IMR-90 (cell line): ENCODE results near the gene CDKAL1. TPM values are rescaled to one million over a fixed set of nuclear protein-coding genes. Genes with fewer than 3 reads are reported as not detected.

Experiments used
- ATAC-seq: fragments of 200-7000 bp; cut with Tn5 transposase; 2 replicates; pipeline ENCODE4 v1.9.1; 2020; ENCODE audit warnings: low read depth, mild to moderate bottlenecking, moderate library complexity
- BruUV-seq: library from RNA; stranded (reverse); fragments of 400-500 nt; replicated peaks from 2 replicates; lab custom pipeline; 2021; lab: Mats Ljungman, UMichigan
- CTCF ChIA-PET: fragments of 300-600 bp; formaldehyde crosslinking; extraction: SDS; loops from one replicate; lab custom pipeline; 2021; ENCODE audit warnings: antibody characterized with exemption; lab: Yijun Ruan, JAX
- POLR2A ChIA-PET: fragments of 300-600 bp; sonication (Branson Sonifier 250); formaldehyde crosslinking; loops from one replicate; lab custom pipeline; 2022; ENCODE audit warnings: antibody characterized with exemption; ENCODE audit not compliant: unreplicated experiment; lab: Charles Lee
- DNase-seq: peaks from one replicate; pipeline ENCODE4 v3.0.0; 2013
- H2AFZ ChIP-seq: replicated peaks from 2 replicates; pipeline ENCODE3; 2013; ENCODE audit warnings: low read length, mild to moderate bottlenecking; ENCODE audit not compliant: poor library complexity
- H2AK5ac ChIP-seq: 2 replicates; pipeline ENCODE4 v1.6.1; 2013; ENCODE audit warnings: low read depth, low read length, inconsistent platforms
- H2AK9ac ChIP-seq: replicated peaks from 2 replicates; pipeline ENCODE3; 2013; ENCODE audit warnings: mild to moderate bottlenecking, low read depth, low read length, moderate library complexity; ENCODE audit not compliant: poor library complexity
- H2BK120ac ChIP-seq: 2 replicates; pipeline ENCODE4 v1.6.1; 2013; ENCODE audit warnings: low read depth, low read length, inconsistent platforms
- H2BK15ac ChIP-seq: 3 replicates; pipeline ENCODE4 v1.6.1; 2013; ENCODE audit warnings: low read depth, low read length, inconsistent platforms
- H2BK20ac ChIP-seq: 2 replicates; pipeline ENCODE4 v1.6.1; 2013; ENCODE audit warnings: low read depth, mild to moderate bottlenecking, inconsistent platforms, low read length, moderate library complexity
- H2BK5ac ChIP-seq: 2 replicates; pipeline ENCODE4 v1.6.1; 2013; ENCODE audit warnings: mild to moderate bottlenecking, low read depth, low read length, inconsistent platforms; ENCODE audit not compliant: poor library complexity, severe bottlenecking
- H3K14ac ChIP-seq: replicated peaks from 2 replicates; pipeline ENCODE4 v1.6.1; 2013; ENCODE audit warnings: low read depth, low read length, inconsistent platforms
- H3K18ac ChIP-seq: 2 replicates; pipeline ENCODE4 v1.6.1; 2013; ENCODE audit warnings: low read depth, low read length, control low read depth
- H3K23ac ChIP-seq: 2 replicates; pipeline ENCODE4 v1.6.1; 2013; ENCODE audit warnings: low read depth, low read length, inconsistent platforms
- H3K27ac ChIP-seq: 2 replicates; pipeline ENCODE4 v1.5.1; 2013; ENCODE audit warnings: mild to moderate bottlenecking, control low read depth, low read length; ENCODE audit not compliant: insufficient read depth
- H3K27me3 ChIP-seq: 2 replicates; pipeline ENCODE4 v1.6.1; 2013; ENCODE audit warnings: low read length; ENCODE audit not compliant: control insufficient read depth, insufficient read depth
- H3K36me3 ChIP-seq: 2 replicates; pipeline ENCODE4 v1.6.1; 2013; ENCODE audit warnings: low read length, mixed read lengths; ENCODE audit not compliant: control insufficient read depth, insufficient read depth
- H3K4ac ChIP-seq: 2 replicates; pipeline ENCODE4 v1.6.1; 2013; ENCODE audit warnings: low read depth, low read length, inconsistent platforms
- H3K4me1 ChIP-seq: 2 replicates; pipeline ENCODE4 v1.6.1; 2013; ENCODE audit warnings: low read length, mixed read lengths; ENCODE audit not compliant: control insufficient read depth, insufficient read depth
- H3K4me2 ChIP-seq: 2 replicates; pipeline ENCODE4 v1.6.1; 2013; ENCODE audit warnings: low read depth, mild to moderate bottlenecking, control low read depth, low read length, moderate library complexity
- H3K4me3 ChIP-seq: 2 replicates; pipeline ENCODE4 v1.5.1; 2013; ENCODE audit warnings: low read depth, mild to moderate bottlenecking, control low read depth, low read length, moderate library complexity; ENCODE audit not compliant: insufficient read depth
- H3K56ac ChIP-seq: 2 replicates; pipeline ENCODE4 v1.6.1; 2013; ENCODE audit warnings: low read length, inconsistent platforms; ENCODE audit not compliant: insufficient read depth; ENCODE audit errors: extremely low read depth
- H3K79me1 ChIP-seq, 2 experiments: 2 replicates each; pipeline ENCODE4 v1.6.1; 2013; ENCODE audit warnings: low read length in 2 of 2, inconsistent platforms in 1 of 2, low read depth in 1 of 2
- H3K9ac ChIP-seq: 2 replicates; pipeline ENCODE4 v1.6.1; 2013; ENCODE audit warnings: low read depth, low read length, control low read depth
- H3K9me1 ChIP-seq: 2 replicates; pipeline ENCODE4 v1.6.1; 2013; ENCODE audit warnings: low read length, inconsistent platforms; ENCODE audit not compliant: insufficient read depth
- H3K9me3 ChIP-seq: 2 replicates; pipeline ENCODE4 v1.6.1; 2013; ENCODE audit warnings: low read length; ENCODE audit not compliant: control insufficient read depth, insufficient read depth
- H4K20me1 ChIP-seq: 2 replicates; pipeline ENCODE4 v1.6.1; 2013; ENCODE audit warnings: low read length, inconsistent platforms; ENCODE audit not compliant: insufficient read depth
- H4K5ac ChIP-seq: 2 replicates; pipeline ENCODE4 v1.6.1; 2013; ENCODE audit warnings: mild to moderate bottlenecking, low read depth, low read length, control low read depth
- H4K8ac ChIP-seq, 2 experiments: 2 replicates each; pipeline ENCODE4 v1.6.1; 2013; ENCODE audit warnings: low read depth in 2 of 2, low read length in 2 of 2, control low read depth in 1 of 2, inconsistent platforms in 1 of 2
- H4K91ac ChIP-seq: 2 replicates; pipeline ENCODE4 v1.6.1; 2013; ENCODE audit warnings: low read depth, low read length, inconsistent platforms; ENCODE audit not compliant: insufficient read depth
- CTCF ChIP-seq: conservative IDR thresholded peaks from 2 replicates; pipeline ENCODE4 v1.5.1; 2012; ENCODE audit warnings: mild to moderate bottlenecking, low read depth, low read length, improper control_type of control experiment
- MAFK ChIP-seq: IDR thresholded peaks from 2 replicates; pipeline ENCODE4 v1.6.1; 2012; ENCODE audit warnings: low read depth, low read length, improper control_type of control experiment
- NFE2L2 ChIP-seq: fragments of 150-350 bp; IDR thresholded peaks from 2 replicates; pipeline ENCODE4 v1.6.1; 2016; ENCODE audit warnings: low read depth, mild to moderate bottlenecking, low read length
- POLR2A ChIP-seq: IDR thresholded peaks from 2 replicates; pipeline ENCODE4 v1.6.1; 2012; ENCODE audit warnings: mild to moderate bottlenecking, low read depth, low read length
- RAD21 ChIP-seq: IDR thresholded peaks from 2 replicates; pipeline ENCODE4 v1.6.1; 2012; ENCODE audit warnings: low read length, improper control_type of control experiment
- SMC3 ChIP-seq: fragments of 150-350 bp; IDR thresholded peaks from 2 replicates; pipeline ENCODE4 v1.6.1; 2016; ENCODE audit warnings: low read depth, mild to moderate bottlenecking, antibody characterized with exemption, low read length, moderate library complexity
- WGBS, 2 experiments: methylation state at CpG; one replicate each; pipeline versions ENCODE4 v1.1.5 to v1.1.7; 2013; ENCODE audit warnings: missing lambda C conversion rate in 2 of 2; ENCODE audit not compliant: insufficient read length in 1 of 2; ENCODE audit errors: extremely low coverage in 2 of 2; 5-methylcytosine and 5-hydroxymethylcytosine counted together
- dilution Hi-C: fragments of 300-500 bp; cut with HindIII; formaldehyde crosslinking; loops from one replicate; pipeline ENCODE4 v1.14.3; 2018; ENCODE audit warnings: low sequenced_read_pairs; ENCODE audit not compliant: unreplicated experiment
- in situ Hi-C: fragments of 300-500 bp; cut with MboI; formaldehyde crosslinking; loops from 3 replicates; pipeline ENCODE4 v1.14.3; 2019; ENCODE audit warnings: low sequenced_read_pairs, inconsistent platforms, mixed read lengths
- intact Hi-C: fragments of 100-400 bp; cut with micrococcal nuclease; formaldehyde crosslinking; loops from 2 replicates; pipeline ENCODE4 v1.10.0; 2022
- polyA plus RNA-seq, 3 experiments: library from polyadenylated mRNA; depleted of rRNA; stranded (reverse); fragments of >200 nt; gene quantifications; 2 replicates each; pipeline ENCODE4 v1.2.3, GENCODE V29; 2012; ENCODE audit warnings: low replicate concordance in 1 of 3
- total RNA-seq: library from RNA; depleted of rRNA; stranded (reverse); fragments of >200 nt; gene quantifications from 2 replicates; pipeline ENCODE4 v1.2.3, GENCODE V29; 2012

Gene CDKAL1
- total and polyA plus RNA-seq, 2 of the 4 experiments (the other 2 are of a cell fraction), result 3.7 to 13.1 TPM

DNA sequence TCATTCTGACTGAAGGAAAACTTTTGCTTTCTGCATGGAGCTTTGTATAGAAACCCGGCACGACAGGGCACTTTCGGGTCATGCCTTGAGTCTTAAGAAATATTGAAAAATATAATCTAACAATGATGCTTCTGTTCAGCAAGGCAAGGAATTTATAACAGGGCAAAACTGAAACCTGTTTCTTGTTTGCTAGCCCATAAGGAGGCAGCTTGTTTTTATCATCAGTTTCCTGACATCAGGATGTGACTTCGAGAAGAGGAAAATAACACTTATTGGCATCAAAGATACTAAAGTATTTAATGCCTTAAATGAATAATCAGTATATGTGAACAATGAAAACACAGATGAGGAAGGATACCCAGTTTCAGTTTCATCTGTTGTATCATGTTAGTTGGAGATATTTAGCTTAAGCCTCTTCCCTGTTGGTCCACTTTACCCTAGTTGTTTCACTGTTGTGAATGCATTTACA, 146.5 kb downstream of the CDKAL1 start:
- no peak overlapping the region for H2AK5ac ChIP-seq
- H3K9ac ChIP-seq, result peak overlapping the region; percentile 54
- no peak overlapping the region for H3K14ac ChIP-seq
- dilution Hi-C loops (no loop called here), in situ Hi-C loops (no loop called here), intact Hi-C loops (no loop called here)
- ATAC-seq (peak; percentile 51), DNase-seq (peak; percentile 23)
- H2BK15ac ChIP-seq, result no peak overlapping the region
- H4K20me1 ChIP-seq, result no peaks in the 10 kb centered on the region
- no TSS peak for BruUV-seq
- 0 out of 2 replicates have a peak overlapping the region, but pooled peaks have one; percentile 31 for H4K5ac ChIP-seq
- H3K4ac ChIP-seq, result no peak overlapping the region
- no peak overlapping the region for H2AFZ ChIP-seq
- no peak overlapping the region for H3K56ac ChIP-seq
- no peak overlapping the region for H3K23ac ChIP-seq
- H3K27me3 ChIP-seq, result no peaks in the 10 kb centered on the region
- H3K9me1 ChIP-seq, result no peaks in the 10 kb centered on the region
- TF ChIP-seq MAFK, result no peak
- TF ChIP-seq NFE2L2, result no peak
- no peak for TF ChIP-seq RAD21
- TF ChIP-seq CTCF, result no peak
- TF ChIP-seq SMC3, result no peak
- no peak for TF ChIP-seq POLR2A
- no peaks in the 10 kb centered on the region for H3K36me3 ChIP-seq
- no peak overlapping the region for H2BK5ac ChIP-seq
- no peak overlapping the region for H2BK20ac ChIP-seq
- H2AK9ac ChIP-seq, result no peak overlapping the region
- no peaks in the 10 kb centered on the region for H3K4me1 ChIP-seq
- H3K18ac ChIP-seq, result 0 out of 2 replicates have a peak overlapping the region, but pooled peaks have one; percentile 28
- no peak overlapping the region for H4K91ac ChIP-seq
- H4K8ac ChIP-seq, result peak overlapping the region in 1 of 2 experiments; percentile 4; a peak in 1 of 4 replicates
- CTCF ChIA-PET, result no interaction called here
- H3K79me1 ChIP-seq, result peaks cover 6 to 9% of the 10 kb centered on the region in 2 experiments
- no peak overlapping the region for H2BK120ac ChIP-seq
- no peaks in the 10 kb centered on the region for H3K9me3 ChIP-seq
- H3K27ac ChIP-seq, result peak overlapping the region; percentile 33; the same call in 1 of the 2 replicates
- POLR2A ChIA-PET, result interaction anchor here (0.6 kb wide), 1 partner anchor 46 kb away, joined by 3 read pairs; no protein-coding TSS in a partner anchor
- H3K4me3 ChIP-seq, result no peak overlapping the region
- WGBS, 2 experiments, result no CpG with 5 or more reads among the region's 4 CpGs
- peak overlapping the region; percentile 67 for H3K4me2 ChIP-seq
